ENCODE results near the gene KISS1.

KISS1 gene

DNA sequence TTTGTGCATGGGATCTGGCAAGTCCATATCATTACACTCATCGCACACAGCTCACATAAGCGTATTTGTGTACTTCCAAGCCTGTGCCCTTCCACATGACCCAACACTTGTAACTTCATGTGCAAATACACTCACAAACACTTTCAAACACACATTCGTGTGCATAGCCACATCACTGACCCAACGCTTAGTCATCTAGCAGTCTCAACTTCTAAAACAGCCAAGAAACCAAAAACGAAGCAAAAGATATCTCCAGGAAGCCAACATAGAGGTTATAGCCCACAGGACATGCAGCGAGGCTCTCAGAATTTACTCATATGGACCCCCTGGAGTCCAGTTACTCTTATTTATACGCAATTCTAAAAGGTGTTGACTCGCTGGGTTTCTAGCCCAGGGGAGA lies 28.4 kb upstream of the KISS1 start:
- H3K4me3 ChIP-seq (replicated peaks; ENCODE audit: low read depth, low read length), result no peak overlapping the region
- no peak for DNase-seq (ENCODE audit: low read depth)
- TF ChIP-seq, protein P1, sequence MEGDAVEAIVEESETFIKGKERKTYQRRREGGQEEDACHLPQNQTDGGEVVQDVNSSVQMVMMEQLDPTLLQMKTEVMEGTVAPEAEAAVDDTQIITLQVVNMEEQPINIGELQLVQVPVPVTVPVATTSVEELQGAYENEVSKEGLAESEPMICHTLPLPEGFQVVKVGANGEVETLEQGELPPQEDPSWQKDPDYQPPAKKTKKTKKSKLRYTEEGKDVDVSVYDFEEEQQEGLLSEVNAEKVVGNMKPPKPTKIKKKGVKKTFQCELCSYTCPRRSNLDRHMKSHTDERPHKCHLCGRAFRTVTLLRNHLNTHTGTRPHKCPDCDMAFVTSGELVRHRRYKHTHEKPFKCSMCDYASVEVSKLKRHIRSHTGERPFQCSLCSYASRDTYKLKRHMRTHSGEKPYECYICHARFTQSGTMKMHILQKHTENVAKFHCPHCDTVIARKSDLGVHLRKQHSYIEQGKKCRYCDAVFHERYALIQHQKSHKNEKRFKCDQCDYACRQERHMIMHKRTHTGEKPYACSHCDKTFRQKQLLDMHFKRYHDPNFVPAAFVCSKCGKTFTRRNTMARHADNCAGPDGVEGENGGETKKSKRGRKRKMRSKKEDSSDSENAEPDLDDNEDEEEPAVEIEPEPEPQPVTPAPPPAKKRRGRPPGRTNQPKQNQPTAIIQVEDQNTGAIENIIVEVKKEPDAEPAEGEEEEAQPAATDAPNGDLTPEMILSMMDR (IDR thresholded peaks at IDR 0.05; ENCODE audit: low read length, missing control alignments), result no peak

DNA sequence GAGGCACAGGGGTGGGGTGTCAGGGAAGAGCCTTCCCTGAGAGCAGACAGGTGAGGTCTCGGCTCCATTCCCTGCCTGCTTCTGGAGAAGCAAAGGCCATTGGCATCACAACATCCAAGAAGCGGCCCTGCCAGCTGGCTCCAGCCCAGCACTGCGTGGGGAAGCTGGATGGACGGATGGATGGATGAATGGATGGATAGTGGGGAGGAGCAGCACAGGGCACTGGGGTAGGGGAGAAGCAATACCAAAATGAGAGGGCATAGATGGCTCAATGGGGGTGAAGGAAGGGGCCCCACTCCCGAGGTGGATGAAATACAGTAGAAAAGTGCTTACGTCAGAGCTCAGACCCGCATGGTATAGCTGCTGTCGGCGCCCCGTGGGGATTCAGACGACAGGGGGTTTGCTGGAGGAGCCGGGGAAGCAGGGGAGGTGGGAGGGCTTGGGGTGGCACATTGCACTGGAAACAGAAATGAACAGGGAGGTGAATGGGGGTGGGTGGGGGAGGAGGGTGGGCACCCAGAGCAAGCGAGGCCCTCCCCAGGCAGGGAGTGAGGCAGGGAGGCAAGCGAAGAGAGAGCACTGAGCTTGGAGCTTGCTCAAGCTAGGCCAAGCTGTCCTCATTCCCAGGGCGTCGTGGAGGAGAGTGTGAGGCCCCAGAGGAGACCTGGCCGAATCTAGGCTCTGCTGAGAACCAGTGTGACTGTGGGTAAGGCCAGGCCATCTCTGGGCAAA lies 27.0 kb upstream of the KISS1 start:
- no peak for DNase-seq (ENCODE audit: low read depth)
- TF ChIP-seq, protein P1 (IDR thresholded peaks at IDR 0.05; ENCODE audit: low read length, missing control alignments), result no peak
- H3K4me3 ChIP-seq (replicated peaks; ENCODE audit: low read depth, low read length), result no peak overlapping the region

DNA sequence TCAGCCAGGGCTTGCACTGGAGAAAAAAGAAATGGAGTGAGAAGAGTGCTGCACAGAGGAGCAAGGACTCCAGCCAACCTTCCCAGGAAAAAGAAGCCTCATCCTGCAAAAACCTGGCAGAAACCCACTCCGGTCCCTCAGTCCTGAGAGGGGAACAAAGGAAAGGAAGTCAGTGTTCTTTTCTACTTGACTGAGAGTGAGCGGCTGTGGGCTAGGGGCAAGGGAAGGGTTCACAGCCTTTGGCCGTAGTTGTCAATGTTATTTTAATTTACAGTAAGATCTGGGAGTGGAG lies 26.4 kb upstream of the KISS1 start:
- no peak overlapping the region for H3K4me3 ChIP-seq (replicated peaks; ENCODE audit: low read depth, low read length)
- DNase-seq (ENCODE audit: low read depth), result no peak
- TF ChIP-seq, protein P1 (IDR thresholded peaks at IDR 0.05; ENCODE audit: low read length, missing control alignments), result no peak

DNA sequence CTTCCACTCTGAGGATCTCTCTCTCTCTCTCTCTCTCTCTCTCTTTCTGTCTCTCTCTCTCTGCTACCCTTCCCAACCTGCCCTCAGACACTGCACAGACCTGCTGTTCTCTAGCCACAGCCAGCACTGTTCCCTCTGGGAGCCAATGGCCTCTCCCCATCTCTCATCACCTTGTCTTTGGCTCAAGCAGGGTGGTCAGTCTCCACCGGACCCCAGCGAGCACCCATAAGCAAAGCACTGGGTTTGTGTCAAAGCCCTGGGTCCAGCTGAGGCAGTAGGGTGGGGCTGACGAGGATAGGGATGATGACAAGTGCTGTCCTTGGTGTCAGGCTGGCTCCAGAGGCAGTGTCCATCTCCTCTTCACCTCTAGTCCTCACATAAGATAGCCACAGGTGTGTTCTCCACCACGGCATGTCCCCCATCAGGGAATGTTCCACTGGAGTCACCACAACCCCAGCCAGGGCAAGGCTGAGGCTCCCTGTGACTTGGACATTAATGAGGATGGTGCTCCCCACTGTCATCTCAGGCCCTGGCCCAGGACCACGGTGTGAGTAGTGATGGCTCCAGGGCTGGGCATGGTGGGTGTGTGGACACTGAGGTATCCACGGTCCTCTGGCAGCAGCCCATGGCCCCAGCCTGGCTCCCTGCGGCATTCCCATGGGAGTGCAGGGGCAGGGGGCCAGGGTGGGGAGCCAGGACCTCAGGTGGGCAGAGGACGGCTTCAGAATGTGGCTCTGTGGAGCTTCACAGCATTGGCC lies 25.9 kb upstream of the KISS1 start:
- TF ChIP-seq, protein P1 (IDR thresholded peaks at IDR 0.05; ENCODE audit: low read length, missing control alignments), result no peak
- H3K4me3 ChIP-seq (replicated peaks; ENCODE audit: low read depth, low read length), result no peak overlapping the region
- DNase-seq (ENCODE audit: low read depth), result no peak

DNA sequence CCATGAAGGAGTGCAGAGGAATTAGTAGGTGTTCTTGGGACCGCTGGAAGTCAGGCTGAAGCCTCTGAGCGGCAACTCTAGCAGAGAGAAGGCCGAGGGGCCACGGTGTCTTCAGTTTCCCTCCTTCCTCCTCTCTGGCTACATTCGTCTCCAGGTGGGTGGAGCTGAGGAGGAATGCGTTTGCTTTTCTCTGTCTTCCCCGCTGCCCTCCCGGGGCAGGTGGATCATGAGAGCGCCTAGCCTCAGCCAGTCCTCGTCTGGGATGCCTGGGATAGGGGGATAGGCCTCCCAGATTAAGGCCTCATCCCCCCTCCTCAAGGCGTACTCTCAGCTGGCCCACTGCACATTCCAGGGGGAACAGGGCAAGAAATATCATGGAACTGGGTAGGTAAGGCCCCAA lies 25.0 kb upstream of the KISS1 start:
- TF ChIP-seq, protein P1 (IDR thresholded peaks at IDR 0.05; ENCODE audit: low read length, missing control alignments), result no peak
- no peak overlapping the region for H3K4me3 ChIP-seq (replicated peaks; ENCODE audit: low read depth, low read length)
- no peak for DNase-seq (ENCODE audit: low read depth)

DNA sequence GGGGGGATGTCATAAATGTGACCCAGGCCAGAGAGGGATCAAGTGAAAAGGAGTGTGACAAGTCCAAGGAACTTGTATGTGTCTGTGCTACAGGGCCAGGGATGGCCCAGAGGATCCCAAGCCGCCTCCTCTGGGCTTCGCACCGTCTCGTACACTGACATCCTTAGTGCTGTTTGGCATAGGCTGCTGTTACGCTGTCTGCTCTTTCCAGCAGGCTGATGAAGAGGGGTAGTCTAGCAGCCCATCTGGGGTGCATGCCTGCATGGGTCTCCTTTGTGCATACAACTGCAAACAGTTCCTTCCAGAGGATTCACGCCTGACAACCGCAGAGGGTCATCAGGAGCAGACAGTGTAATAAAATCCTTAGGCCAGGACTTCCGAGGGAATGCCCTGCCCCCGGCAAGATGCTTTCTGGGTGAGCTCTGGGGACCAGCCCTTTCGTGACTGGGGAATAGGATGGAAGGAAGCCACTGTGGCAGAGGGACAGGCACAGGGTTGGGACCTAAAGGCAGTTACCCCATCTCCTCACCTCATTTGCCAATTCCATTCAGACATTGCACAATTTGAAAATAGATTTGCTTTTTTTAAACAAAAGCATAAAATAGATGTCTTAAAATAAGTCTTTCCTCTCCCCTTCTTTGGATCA lies 23.8 kb upstream of the KISS1 start:
- no peak for DNase-seq (ENCODE audit: low read depth)
- TF ChIP-seq, protein P1 (IDR thresholded peaks at IDR 0.05; ENCODE audit: low read length, missing control alignments), result no peak
- no peak overlapping the region for H3K4me3 ChIP-seq (replicated peaks; ENCODE audit: low read depth, low read length)
